Measurements from ENCODE around the gene AREG. TPM values are rescaled to one million over a fixed set of nuclear protein-coding genes. Genes with fewer than 3 reads are reported as not detected.

The AREG gene
- total RNA-seq, 2 donors from 2014 or later, result 1.3 TPM; not detected in 1

DNA sequence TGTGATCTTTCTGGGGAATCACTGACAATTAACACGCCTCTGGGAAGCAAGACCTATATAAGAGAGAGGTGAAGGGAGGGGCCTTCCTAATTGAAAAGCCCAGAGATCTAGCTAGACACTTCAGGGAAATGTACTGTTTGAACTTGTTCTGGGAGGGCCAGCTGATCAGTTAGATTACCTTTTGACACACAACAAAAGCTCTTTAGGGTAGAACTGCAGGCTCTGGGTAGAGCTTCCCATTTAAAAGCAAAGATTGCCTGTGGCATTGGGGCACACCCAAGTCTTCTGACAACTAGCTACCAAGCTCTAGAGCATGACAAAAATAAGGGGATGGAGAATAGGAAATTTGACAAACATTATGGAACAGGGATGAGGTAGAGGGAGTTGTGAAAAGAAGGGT lies 26.3 kb downstream of the AREG start:
- 83 to 100% methylated on average over 1 of the region's 1 CpG for WGBS, 2 experiments (ENCODE audit: insufficient coverage in 1 of 2, insufficient read length in 1 of 2)
- peaks cover 4% of the 10 kb centered on the region for H3K4me1 Mint-ChIP-seq
- H3K27ac ChIP-seq (ENCODE audit: low read depth, low read length), result no peak overlapping the region
- H3K4me3 ChIP-seq (ENCODE audit: low read length), result no peak overlapping the region
- no peak for DNase-seq
- H3K27ac Mint-ChIP-seq, result no peak overlapping the region
- H3K4me3 Mint-ChIP-seq, result no peak overlapping the region
- H3K9ac ChIP-seq (ENCODE audit: extremely low read depth, low read length, poor library complexity, severe bottlenecking), result no peak overlapping the region
- TF ChIP-seq, protein P1, sequence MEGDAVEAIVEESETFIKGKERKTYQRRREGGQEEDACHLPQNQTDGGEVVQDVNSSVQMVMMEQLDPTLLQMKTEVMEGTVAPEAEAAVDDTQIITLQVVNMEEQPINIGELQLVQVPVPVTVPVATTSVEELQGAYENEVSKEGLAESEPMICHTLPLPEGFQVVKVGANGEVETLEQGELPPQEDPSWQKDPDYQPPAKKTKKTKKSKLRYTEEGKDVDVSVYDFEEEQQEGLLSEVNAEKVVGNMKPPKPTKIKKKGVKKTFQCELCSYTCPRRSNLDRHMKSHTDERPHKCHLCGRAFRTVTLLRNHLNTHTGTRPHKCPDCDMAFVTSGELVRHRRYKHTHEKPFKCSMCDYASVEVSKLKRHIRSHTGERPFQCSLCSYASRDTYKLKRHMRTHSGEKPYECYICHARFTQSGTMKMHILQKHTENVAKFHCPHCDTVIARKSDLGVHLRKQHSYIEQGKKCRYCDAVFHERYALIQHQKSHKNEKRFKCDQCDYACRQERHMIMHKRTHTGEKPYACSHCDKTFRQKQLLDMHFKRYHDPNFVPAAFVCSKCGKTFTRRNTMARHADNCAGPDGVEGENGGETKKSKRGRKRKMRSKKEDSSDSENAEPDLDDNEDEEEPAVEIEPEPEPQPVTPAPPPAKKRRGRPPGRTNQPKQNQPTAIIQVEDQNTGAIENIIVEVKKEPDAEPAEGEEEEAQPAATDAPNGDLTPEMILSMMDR (conservative IDR thresholded peaks at IDR 0.05), result no peak
- no peaks in the 10 kb centered on the region for H3K36me3 ChIP-seq (ENCODE audit: control insufficient read depth, insufficient read depth, low read length)
- H3K9me3 Mint-ChIP-seq, result no peaks in the 10 kb centered on the region
- no peaks in the 10 kb centered on the region for H3K4me1 ChIP-seq (ENCODE audit: control insufficient read depth, insufficient read depth, low read length)
- H3K36me3 Mint-ChIP-seq (ENCODE audit: low read depth), result no peaks in the 10 kb centered on the region
- H3K27me3 Mint-ChIP-seq (ENCODE audit: insufficient read depth), result no peaks in the 10 kb centered on the region
- H3K27me3 ChIP-seq (ENCODE audit: control insufficient read depth, insufficient read depth, low read length, poor library complexity, severe bottlenecking), result no peaks in the 10 kb centered on the region
- no peaks in the 10 kb centered on the region for H3K9me3 ChIP-seq (ENCODE audit: control insufficient read depth, low read length)

GRCh38 chr4:74473155-74473811 lies 28.3 kb downstream of the AREG start:
- Histone ChIP-seq H3K9me3 (ENCODE audit: control insufficient read depth, low read length) (no peaks in the 10 kb centered on the region), H3K4me1 (ENCODE audit: control insufficient read depth, insufficient read depth, low read length) (no peaks in the 10 kb centered on the region), H3K27ac (ENCODE audit: low read depth, low read length) (no peak overlapping the region), H3K36me3 (ENCODE audit: control insufficient read depth, insufficient read depth, low read length) (no peaks in the 10 kb centered on the region), H3K4me3 (ENCODE audit: low read length) (no peak overlapping the region), H3K27me3 (ENCODE audit: control insufficient read depth, insufficient read depth, low read length, poor library complexity, severe bottlenecking) (no peaks in the 10 kb centered on the region), H3K9ac (ENCODE audit: extremely low read depth, low read length, poor library complexity, severe bottlenecking) (no peak overlapping the region)
- no peak for DNase-seq
- H3K27ac Mint-ChIP-seq, result no peak overlapping the region
- no peaks in the 10 kb centered on the region for H3K36me3 Mint-ChIP-seq (ENCODE audit: low read depth)
- H3K4me1 Mint-ChIP-seq, result no peaks in the 10 kb centered on the region
- H3K9me3 Mint-ChIP-seq, result no peaks in the 10 kb centered on the region
- TF ChIP-seq, protein P1 (conservative IDR thresholded peaks at IDR 0.05), result no peak
- H3K4me3 Mint-ChIP-seq, result no peak overlapping the region
- 78 to 86% methylated on average over 5 of the region's 5 CpGs for WGBS, 2 experiments (ENCODE audit: insufficient coverage in 1 of 2, insufficient read length in 1 of 2)
- H3K27me3 Mint-ChIP-seq (ENCODE audit: insufficient read depth), result no peaks in the 10 kb centered on the region

- Mint-ChIP-seq H3K4me3 (no peak overlapping the region), H3K4me1 (peaks cover 3% of the 10 kb centered on the region)
- WGBS, 2 experiments (ENCODE audit: insufficient coverage in 1 of 2, insufficient read length in 1 of 2), result 84% methylated on average over 3 of the region's 4 CpGs
Measured at GRCh38 chr4:74474345-74475090, 29.6 kb downstream of the AREG start.

More at GRCh38 chr4:74474345-74475090, 29.6 kb downstream of the AREG start:
- Histone ChIP-seq H3K9ac (ENCODE audit: extremely low read depth, low read length, poor library complexity, severe bottlenecking) (no peak overlapping the region), H3K4me3 (ENCODE audit: low read length) (no peak overlapping the region), H3K9me3 (ENCODE audit: control insufficient read depth, low read length) (no peaks in the 10 kb centered on the region), H3K36me3 (ENCODE audit: control insufficient read depth, insufficient read depth, low read length) (no peaks in the 10 kb centered on the region), H3K27me3 (ENCODE audit: control insufficient read depth, insufficient read depth, low read length, poor library complexity, severe bottlenecking) (no peaks in the 10 kb centered on the region), H3K27ac (ENCODE audit: low read depth, low read length) (no peak overlapping the region), H3K4me1 (ENCODE audit: control insufficient read depth, insufficient read depth, low read length) (no peaks in the 10 kb centered on the region)
- no peak for DNase-seq
- TF ChIP-seq, protein P1 (conservative IDR thresholded peaks at IDR 0.05), result no peak
- no peaks in the 10 kb centered on the region for H3K36me3 Mint-ChIP-seq (ENCODE audit: low read depth)
- no peaks in the 10 kb centered on the region for H3K27me3 Mint-ChIP-seq (ENCODE audit: insufficient read depth)
- no peaks in the 10 kb centered on the region for H3K9me3 Mint-ChIP-seq
- no peak overlapping the region for H3K27ac Mint-ChIP-seq
